Vagina (tissue), 2 donors: ENCODE measurements around the gene DYNC1I1. TPM values are rescaled to one million over a fixed set of nuclear protein-coding genes. Genes with fewer than 3 reads are reported as not detected.

ENCODE experiments used
- DNase-seq, 2 donors: peaks; one replicate each; pipeline ENCODE4 v3.0.0-alpha.2; 2017; ENCODE audit errors: extremely low spot score in 2 of 2
- H3K27ac ChIP-seq: fragments of 200-600 bp; sonication (generic); one replicate; pipeline ENCODE4 v1.5.1; 2019
- H3K27me3 ChIP-seq: fragments of 200-600 bp; sonication (generic); one replicate; pipeline ENCODE4 v1.5.1; 2019
- H3K36me3 ChIP-seq, 2 donors: fragments of 200-600 bp; sonication (generic); one replicate each; pipeline ENCODE4 v1.5.1; 2017 to 2019
- H3K4me1 ChIP-seq: fragments of 200-600 bp; sonication (generic); one replicate; pipeline ENCODE4 v1.5.1; 2019
- H3K4me3 ChIP-seq, 2 donors: fragments of 200-600 bp; sonication (generic); 1 replicate in 1 of 2; 2 replicates in 1 of 2; pipeline ENCODE4 v1.5.1; 2016 to 2019
- H3K9me3 ChIP-seq: fragments of 200-600 bp; sonication (generic); one replicate; pipeline ENCODE4 v1.5.1; 2019
- CTCF ChIP-seq, 3 experiments: fragments of 450-650 bp in 2 of 3; fragments of 200-600 bp in 1 of 3; sonication (generic) in 1 of 3; IDR thresholded peaks; one replicate each; pipeline ENCODE4 v1.5.1; 2017 to 2019; ENCODE audit warnings: antibody characterized with exemption in 3 of 3, mild to moderate bottlenecking in 2 of 3, moderate library complexity in 2 of 3
- POLR2A ChIP-seq, 2 donors: fragments of 450-650 bp; IDR thresholded peaks; one replicate each; pipeline ENCODE4 v1.6.1; 2017; ENCODE audit warnings: antibody characterized with exemption in 2 of 2, mild to moderate bottlenecking in 2 of 2, moderate library complexity in 2 of 2
- POLR2AphosphoS5 ChIP-seq, 2 donors: sonication (generic); formaldehyde crosslinking; IDR thresholded peaks; one replicate each; pipeline ENCODE4 v1.9.0; 2017; ENCODE audit warnings: antibody characterized with exemption in 2 of 2, mild to moderate bottlenecking in 2 of 2, low read depth in 1 of 2; ENCODE audit not compliant: insufficient read depth in 1 of 2
- intact Hi-C: fragments of 100-400 bp; cut with DNase I; formaldehyde crosslinking; loops from one replicate; pipeline ENCODE4 v1.15.1; 2023
- total RNA-seq: library from RNA; depleted of rRNA; stranded (reverse); fragments of >200 nt; gene quantifications from one replicate; pipeline ENCODE4 v1.2.3, GENCODE V29; 2016

Gene DYNC1I1
- total RNA-seq, 1 donor from 2014 or later, result 12.0 TPM

GRCh38 chr7:95824616-95825015, 52.3 kb downstream of the DYNC1I1 start:
- Histone ChIP-seq H3K4me3 (no peak overlapping the region), H3K27me3 (no peaks in the 10 kb centered on the region), H3K9me3 (no peaks in the 10 kb centered on the region), H3K27ac (no peak overlapping the region), H3K36me3 (no peaks in the 10 kb centered on the region), H3K4me1 (no peaks in the 10 kb centered on the region)
- TF ChIP-seq POLR2AphosphoS5 (IDR thresholded peaks at IDR 0.05; ENCODE audit: insufficient read depth in 1 of 2, low read depth in 1 of 2), result no peak
- TF ChIP-seq POLR2A (IDR thresholded peaks at IDR 0.05), result no peak
- no peak for TF ChIP-seq CTCF (IDR thresholded peaks at IDR 0.05)
- intact Hi-C loops, result no loop called here
- no peak for DNase-seq

- intact Hi-C loops, result no loop called here
- DNase-seq, result no peak
- H3K4me1 ChIP-seq, result no peaks in the 10 kb centered on the region
- no peaks in the 10 kb centered on the region for H3K9me3 ChIP-seq
- no peak overlapping the region for H3K27ac ChIP-seq
- no peak overlapping the region for H3K4me3 ChIP-seq
- H3K27me3 ChIP-seq, result no peaks in the 10 kb centered on the region
- no peaks in the 10 kb centered on the region for H3K36me3 ChIP-seq
- no peak for TF ChIP-seq POLR2A (IDR thresholded peaks at IDR 0.05)
- TF ChIP-seq CTCF (IDR thresholded peaks at IDR 0.05), result no peak
- no peak for TF ChIP-seq POLR2AphosphoS5 (IDR thresholded peaks at IDR 0.05; ENCODE audit: insufficient read depth in 1 of 2, low read depth in 1 of 2)
Measured at GRCh38 chr7:95828824-95829790, 56.8 kb downstream of the DYNC1I1 start.

- TF ChIP-seq POLR2AphosphoS5 (IDR thresholded peaks at IDR 0.05; ENCODE audit: insufficient read depth in 1 of 2, low read depth in 1 of 2), result no peak
- no peak for TF ChIP-seq CTCF (IDR thresholded peaks at IDR 0.05)
- no peak for TF ChIP-seq POLR2A (IDR thresholded peaks at IDR 0.05)
- intact Hi-C loops, result no loop called here
- DNase-seq, result no peak
- H3K4me3 ChIP-seq, result no peak overlapping the region
- H3K9me3 ChIP-seq, result no peaks in the 10 kb centered on the region
- no peaks in the 10 kb centered on the region for H3K27me3 ChIP-seq
- H3K4me1 ChIP-seq, result no peaks in the 10 kb centered on the region
- no peaks in the 10 kb centered on the region for H3K36me3 ChIP-seq
- H3K27ac ChIP-seq, result no peak overlapping the region
Measured at GRCh38 chr7:95840953-95841950, 68.9 kb downstream of the DYNC1I1 start.

GRCh38 chr7:95843286-95843685, 70.9 kb downstream of the DYNC1I1 start:
- Histone ChIP-seq H3K4me3 (no peak overlapping the region), H3K27ac (no peak overlapping the region), H3K4me1 (no peaks in the 10 kb centered on the region), H3K27me3 (no peaks in the 10 kb centered on the region), H3K9me3 (no peaks in the 10 kb centered on the region), H3K36me3 (no peaks in the 10 kb centered on the region)
- no peak for TF ChIP-seq CTCF (IDR thresholded peaks at IDR 0.05)
- TF ChIP-seq POLR2A (IDR thresholded peaks at IDR 0.05), result no peak
- no peak for TF ChIP-seq POLR2AphosphoS5 (IDR thresholded peaks at IDR 0.05; ENCODE audit: insufficient read depth in 1 of 2, low read depth in 1 of 2)
- intact Hi-C loops, result no loop called here
- no peak for DNase-seq
